Stimulated activated CD8-positive, alpha-beta memory T cell treated with anti-CD3 and anti-CD28 coated beads, Interleukin-15, amount 100 ng/mL, for 4 hours (primary cell): Measurements from ENCODE around the gene RNF40.
A peak's percentile ranks its signal among the peaks of the same experiment; 100 is the strongest.
"Not testable (repeated sequence)": the region's sequence is repeated elsewhere in the genome, so short reads cannot be mapped to it uniquely, and the experiment has no call there.

Source experiments
- DNase-seq, 2 donors: peaks; one replicate each; pipeline ENCODE4 v3.0.0-alpha.2; 2020; ENCODE audit warnings: low read depth in 2 of 2

RNF40 gene

DNA sequence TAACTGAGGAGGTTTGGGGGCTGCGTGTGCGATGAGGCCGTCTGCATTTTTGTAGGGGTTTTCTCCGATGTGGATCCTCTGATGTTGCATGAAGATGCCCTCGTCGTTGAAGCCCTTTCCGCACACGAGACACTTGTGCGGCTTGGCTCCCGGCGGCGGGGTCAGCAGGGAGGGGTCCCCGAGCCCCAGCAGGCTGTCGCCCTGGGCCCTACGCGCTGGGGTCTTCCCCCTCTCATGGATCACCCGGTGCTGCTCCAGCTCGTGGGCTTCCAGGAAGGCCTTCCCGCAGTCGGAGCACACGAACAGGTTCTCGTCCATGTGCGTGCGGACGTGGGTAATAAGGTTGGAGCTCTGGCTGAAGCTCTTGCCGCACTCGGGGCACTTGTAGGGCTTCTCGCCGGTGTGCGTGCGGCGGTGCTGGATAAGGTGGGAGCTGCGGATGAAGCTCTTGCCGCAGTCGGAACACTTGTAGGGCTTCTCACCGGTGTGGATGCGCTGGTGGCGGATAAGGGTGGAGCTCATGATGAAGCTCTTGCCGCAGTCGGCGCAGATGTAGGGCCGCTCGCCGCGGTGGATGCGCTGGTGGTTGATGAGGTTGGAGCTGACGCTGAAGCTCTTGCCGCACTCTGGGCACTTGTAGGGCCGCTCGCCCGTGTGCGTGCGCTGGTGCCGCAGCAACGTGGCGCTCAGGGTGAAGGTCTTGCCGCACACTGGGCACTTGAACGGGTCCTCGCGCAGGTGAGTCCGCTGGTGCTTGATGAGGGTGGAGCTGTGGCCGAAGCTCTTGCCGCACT, 20.6 kb downstream of the RNF40 start:
- no peak for DNase-seq

DNA sequence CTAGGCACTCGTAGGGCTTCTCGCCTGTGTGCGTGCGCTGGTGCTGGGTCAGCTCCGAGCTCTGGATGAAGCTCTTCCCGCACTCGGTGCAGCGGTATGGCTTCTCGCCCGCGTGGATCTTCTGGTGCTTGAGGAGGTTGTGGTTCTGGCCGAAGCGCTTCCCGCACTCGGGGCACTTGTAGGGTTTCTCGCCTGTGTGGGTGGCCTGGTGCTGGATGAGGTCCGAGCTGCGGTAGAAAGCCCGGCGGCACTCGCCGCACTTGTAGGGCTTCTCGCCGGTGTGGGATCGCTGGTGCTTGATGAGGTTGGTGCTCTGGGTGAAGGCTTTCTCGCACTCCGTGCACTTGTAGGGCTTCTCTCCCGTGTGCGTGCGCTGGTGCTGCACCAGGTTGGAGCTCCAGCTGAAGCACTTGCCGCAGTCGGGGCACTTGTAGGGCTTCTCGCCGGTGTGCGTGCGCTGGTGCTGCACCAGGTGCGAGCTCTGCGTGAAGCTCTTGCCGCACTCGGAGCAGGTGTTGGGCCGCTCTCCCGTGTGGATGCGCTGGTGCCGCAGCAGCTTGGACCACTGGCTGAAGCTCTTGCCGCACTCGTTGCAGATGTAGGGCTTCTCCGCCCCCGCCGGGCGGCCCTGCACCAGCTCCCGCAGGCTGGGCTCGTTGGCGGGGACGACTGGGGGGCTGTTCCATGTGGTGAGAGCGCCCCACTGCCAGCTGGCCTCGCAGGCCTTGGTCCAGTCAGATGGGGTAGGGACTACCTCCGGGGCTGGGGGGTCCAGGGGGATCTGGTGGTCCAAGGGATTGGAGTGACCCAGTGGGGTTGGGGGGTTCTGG, 21.4 kb downstream of the RNF40 start:
- no peak for DNase-seq

DNA sequence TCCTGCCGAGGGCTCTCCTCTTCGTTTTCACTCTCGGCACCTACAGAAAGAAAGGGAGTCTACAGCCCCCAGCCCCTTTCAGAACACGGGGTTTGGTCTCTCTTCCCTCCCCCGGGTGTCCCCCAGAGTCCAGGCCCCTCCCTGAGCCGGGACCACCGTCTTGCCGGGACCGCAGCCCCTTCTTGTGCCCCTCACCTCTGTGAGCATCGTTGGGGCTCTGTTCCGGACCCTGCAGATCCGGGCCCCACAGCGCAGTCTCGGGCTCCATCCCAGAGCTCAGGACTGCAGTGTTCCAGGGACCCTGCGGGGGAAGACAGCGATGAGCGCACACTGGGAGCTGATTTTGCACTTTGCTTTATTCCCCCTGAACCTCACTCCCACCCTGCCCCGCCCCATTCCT, 22.1 kb downstream of the RNF40 start:
- no peak for DNase-seq

DNA sequence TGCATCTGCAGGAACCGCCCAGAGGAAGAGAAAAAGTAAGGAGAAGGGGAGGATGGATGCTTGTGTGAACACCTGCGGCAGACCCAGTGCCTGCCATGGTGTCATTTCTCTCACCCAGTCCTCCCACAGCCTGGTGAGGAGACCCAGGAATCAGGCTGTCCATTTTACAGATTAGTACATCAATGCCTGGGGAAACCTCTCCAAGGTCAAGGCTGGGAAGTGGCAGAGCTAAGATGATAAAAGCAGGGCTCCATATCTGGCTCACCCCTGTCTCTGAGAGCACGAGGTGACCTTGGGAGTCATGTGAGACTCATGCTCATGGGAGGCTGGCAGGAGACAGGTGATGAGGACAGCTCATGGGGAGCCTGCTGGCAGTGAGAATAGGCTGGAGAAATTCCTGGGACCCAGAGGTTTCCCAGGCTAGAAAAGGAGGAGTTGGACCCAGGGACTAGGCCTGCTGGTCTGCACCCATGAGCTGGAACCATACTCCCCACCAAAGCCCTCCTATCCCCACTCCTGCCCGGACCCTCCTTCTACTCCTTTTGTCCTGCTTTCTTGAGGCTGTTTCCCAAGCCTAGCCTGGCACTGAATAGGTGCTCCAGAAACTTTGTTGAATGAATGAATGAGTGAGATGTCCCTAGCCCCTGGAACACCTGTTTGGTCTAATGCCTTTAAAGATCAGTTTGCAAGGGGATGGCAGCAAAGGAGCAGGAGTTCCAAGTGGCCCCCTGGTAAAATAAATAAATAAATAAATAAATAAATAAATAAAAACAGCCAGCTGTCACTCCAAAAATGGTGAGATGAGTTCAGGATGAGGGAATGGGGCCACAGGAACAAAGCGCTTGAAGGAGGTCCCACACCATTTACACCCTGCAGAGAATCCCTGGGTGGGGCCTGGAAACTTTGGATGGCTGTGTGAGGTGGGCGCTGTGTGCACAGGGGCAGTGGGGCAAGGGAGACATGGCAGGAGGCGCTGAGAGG, 23.3 kb downstream of the RNF40 start:
- DNase-seq, result no peak

DNA sequence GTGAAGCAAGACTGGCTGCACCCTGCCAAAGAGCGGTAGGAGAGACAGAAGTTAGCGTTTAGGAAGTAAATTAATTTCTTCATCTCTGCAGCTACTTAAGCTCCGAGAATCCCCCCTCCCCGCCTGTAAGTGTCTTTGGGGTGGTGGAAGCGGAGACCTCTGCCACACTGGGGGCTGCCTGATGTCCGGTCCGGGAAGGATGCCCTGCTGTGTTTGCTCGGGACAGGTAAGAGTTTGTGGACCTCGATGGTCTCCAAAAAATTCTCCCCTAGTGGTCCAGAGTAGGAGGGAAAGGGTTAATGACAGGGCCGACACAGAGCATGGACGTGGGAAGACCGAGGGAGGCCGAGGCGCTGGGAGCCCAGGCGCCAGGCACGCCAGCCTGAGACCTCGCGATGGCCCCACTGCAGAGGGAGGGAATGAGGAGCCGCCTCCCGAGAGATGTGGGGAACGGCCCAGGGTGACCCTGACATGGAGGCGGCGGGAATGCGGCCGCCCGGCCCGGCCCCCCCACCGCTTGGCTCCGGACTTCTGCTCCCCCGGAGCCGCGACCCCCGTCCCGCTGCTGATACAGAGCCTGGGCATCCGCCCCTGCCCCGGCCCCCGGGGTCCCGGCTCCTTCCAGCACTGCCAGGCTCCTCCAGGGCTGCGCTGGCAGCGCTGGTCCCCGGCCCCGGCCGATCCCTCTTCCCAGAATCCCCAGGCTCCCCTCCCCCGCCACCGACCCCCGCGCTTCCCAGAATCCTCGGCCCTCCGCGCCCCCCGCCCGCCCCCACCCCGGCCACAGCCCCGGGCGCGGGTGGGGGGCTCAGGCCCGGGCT, 24.2 kb downstream of the RNF40 start:
- DNase-seq, result no peak

DNA sequence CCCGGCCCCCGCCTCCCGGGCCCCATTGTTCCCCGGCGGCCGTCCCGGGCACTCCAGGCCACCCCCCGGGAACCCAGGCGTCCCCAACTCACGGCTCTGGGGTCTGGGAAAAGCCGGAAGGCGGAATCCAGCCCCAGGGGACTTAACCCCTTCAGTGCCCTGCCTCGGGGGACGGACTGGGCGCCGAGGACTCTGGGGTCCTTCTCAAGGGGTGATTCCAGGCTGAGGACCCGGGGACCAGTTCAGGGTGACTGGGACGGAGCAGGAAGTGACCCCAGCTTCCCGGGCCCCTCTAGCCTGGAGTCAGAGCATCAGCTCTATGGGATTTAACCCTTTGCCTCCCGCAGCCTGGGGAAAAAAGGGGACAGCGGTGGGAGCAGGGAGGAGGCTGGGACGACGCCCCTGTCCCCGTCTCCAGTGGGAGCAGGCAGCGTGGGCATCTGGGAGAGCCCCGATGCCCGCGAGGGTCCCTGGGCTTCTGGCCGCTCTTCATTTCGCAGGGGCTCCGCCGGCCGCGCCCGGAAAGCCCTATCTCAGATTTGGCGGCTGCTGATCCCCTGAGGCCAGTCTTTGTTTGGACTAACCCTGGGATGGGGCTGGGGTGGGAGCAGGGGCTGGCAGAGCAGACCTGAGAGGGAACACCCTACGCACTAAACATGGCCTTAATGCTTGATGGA, 25.0 kb downstream of the RNF40 start, which contains the start of gene ZNF629:
Gene ZNF629, minus strand, starts transcription at position 270 of the 677 bp plus-strand sequence. CDS start 2,723 bp downstream, outside the sequence.
- DNase-seq, result no peak

DNA sequence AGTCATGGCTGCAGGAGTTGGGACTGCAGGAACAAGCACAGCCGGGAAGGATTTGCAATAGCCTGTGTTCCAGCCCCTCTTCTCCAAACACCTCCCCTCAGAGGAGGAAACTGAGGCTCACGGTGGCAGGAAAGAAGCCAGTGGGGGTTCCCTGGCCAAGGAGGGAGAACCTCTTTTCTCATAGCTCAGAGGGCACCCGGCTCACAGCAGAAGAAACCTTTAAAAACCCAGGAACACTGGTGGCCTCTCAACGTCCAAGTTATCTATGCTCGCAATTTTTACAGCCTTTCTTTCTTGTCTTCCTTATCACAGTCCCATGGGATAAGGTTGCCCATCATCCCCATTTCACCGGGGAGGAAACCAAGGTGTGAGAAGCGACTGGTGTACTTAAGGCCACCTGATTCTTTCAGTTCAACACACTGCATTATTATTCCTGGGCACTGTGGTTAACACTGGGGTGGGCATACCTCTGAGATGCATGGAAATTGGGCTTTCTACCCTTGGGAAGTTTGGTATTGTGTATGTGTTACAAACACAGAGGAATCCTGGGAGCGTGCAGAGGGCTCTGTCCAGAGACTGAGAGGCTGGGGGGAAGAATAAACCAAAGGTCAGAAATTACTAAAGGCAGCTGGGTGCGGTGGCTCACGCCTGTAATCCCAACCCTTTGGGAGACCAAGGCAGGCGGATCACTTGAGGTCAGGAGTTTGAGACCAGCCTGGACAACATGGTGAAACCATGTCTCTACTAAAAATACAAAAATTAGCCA, 25.7 kb downstream of the RNF40 start:
- DNase-seq, result no peak

DNA sequence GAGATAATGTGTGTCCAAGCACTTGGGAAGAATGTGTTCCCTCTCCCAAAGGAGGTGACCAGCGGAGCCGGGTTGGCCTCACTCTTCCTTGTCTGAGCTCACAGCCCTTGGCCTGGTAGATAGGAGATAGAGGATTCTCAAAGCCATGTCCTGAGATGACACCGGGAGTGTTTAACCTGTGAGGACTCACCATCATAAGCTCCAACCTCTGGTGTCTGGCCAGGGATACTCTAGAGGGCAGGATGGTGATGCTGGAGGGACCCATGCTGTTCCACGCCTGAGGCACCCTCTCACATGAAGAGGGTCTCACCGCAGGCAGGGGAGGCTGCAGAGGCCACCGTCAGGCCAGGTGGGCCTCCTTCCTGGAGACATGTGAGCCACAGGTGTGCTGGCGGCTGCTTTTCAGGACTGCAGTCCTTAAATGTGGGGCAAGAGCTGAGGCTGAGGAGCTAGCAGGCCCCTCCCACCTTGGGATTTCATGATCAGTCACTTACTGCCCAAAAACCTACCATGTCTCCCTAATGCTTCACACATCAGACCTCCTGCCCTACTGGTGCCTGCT, 31.5 kb downstream of the RNF40 start:
- DNase-seq, result no peak

DNA sequence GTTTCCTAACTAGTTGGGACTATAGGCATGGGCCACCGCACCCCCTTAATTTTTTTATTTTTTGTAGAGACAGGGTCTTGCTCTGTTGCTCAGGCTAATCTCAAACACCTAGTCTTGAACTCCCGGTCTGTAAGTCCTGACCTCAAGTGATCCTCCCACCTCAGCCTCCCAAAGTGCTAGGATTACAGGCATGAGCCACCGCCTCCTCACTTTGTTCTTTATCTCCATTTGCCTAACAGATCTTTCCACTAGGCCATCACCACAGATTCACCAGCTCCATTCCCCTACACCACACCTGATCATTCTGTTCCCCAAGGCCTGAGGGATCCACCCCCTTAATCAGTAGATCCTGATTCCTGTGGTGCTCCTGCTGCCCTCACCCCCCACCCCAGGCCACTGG, 32.5 kb downstream of the RNF40 start:
- DNase-seq, result no peak

DNA sequence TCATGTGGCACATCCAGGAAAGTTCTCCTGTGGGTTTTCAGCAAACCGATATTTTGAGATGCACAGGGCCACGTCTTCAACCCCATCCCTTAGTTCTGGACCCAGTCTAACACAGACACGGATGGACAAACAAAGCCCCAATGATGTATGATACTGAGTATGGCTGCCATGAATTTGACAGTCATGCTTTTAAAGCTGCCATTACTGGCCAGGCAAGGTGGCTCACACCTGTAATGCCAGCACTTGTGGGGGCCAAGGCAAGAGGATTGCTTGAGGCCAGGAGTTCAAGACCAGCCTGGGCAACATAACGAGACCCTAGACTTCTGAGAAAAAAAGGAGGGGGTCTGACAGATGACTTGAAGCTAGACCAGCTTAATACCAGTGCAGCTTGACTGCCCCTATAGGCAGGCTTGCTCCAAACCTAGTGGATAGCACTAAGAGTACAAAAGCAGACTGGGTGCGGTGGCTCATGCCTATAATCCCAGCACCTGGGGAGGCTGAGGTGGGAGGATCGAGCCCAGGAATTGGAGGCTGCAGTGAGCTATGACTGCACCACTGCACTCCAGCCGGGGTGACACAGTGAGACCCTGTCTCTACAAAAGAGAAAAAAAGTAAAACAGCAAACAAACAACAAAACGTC, 35.7 kb downstream of the RNF40 start:
- no peak for DNase-seq

DNA sequence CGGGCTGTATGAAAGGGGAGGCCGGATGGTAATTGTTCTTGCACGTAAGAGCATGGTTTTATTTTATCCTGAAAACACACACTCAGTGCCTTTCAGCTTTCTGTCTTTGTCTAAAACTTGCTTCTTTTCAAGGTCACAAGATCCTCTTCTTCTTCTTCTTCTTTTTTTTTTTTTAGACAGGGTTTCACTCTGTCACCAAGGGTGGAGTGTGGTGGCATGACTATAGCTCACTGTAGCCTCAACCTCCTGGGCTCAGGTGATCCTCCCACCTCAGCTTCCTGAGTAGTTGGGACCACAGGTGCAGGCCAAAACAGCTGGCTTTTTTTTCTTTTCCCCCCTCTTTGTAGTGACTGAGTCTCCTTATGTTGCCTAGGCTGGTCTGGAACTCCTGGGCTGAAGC, 40.8 kb downstream of the RNF40 start:
- DNase-seq, result no peak

DNA sequence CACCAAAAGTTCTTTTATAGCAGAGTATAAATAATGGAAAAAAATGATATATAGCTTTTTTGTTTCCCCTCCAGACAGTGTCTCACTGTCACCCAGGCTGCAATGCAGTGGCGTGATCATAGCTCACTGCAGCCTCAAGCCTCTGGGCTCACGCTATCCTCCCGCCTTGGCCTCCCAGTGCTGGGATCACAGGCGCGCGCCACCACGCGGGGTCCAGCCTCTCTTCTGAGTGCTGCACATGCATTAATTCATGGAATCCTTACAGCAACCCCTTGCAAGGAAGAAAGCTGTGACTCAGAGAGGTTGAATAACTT, 42.9 kb downstream of the RNF40 start:
- no peak for DNase-seq

DNA sequence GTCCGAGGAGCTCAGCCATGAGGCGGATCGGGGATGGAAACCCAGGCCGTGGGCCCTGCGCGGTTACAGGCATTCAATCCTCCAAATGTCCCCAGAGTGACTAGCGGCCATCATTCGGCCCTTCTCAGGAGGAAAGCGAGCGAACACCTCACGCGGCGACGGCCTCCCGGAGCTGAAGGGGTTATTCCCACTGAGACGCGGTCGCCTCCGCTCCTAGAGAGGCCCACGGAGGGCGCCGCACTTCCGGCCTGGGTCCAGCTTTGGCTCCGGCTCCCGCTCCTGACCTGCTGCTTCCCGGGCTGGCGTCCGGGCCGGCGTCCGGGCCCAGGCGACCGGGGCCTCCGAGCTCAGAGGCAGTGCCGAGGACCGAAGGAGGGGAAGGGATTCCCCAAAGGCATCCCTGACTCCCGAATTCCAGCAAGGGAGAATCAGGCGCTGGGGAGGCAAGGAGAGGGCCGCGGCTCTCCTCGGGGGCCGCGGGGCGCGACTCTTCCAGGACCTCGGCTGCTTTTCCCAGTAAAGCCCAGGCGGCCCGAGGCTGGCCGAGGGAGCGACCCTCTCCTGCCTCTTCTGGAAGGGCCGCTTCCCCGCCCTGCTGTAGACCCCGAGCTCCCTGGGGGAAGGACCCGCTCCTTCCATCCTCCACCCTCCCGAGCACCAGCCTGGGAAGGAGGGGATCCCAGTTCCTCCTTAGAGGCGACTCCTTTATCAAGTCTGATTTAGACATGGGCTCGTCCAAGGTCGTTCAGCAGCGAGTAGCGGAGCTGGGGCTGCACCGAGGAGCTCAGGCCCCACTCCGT, 43.4 kb downstream of the RNF40 start:
- peak in 1 of 2 donors; percentile 22 for DNase-seq

DNA sequence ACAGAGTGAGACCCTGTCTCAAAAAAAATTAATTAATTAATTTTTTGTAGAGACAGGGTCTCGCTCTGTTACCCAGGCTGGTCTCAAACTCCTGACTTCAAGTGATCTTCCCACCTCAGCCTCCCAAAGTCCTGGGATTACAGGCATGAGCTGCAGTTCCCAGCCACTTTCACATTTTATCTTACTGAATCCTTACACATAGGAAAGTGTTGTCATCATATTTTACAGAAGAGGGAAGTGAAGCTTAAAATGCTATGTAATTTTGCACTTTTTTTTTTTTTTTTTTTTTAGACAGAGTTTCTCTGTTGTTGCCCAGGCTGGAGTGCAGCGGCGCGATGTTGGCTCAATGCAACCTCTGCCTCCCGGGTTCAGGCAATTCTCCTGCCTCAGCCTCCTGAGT, 46.0 kb downstream of the RNF40 start:
- no peak for DNase-seq

DNA sequence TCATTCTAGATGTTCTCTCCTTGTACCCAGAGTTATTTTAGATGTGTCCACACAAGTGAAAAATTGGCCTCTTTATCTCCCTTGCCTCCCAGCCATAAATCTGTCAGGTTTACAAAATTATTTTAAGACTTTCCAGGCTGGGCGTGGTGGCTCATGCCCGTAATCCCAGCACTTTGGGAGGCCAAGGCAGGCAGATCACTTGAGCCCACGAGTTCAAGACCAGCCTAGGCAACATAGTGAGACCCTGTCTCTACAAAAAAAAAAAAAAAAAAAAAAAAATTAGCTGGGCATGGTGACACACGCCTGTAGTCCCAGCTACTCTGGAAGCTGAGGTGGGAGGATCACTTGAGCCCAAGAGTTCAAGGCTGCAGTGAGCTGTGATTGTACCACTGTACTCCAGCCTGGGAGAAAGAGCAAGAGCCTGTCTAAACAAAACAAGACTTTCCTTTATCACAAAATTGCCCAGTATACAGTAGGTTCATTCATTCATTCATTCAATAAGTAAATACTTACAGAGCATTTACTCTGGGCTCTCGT, 46.8 kb downstream of the RNF40 start:
- not testable (repeated sequence) for DNase-seq

DNA sequence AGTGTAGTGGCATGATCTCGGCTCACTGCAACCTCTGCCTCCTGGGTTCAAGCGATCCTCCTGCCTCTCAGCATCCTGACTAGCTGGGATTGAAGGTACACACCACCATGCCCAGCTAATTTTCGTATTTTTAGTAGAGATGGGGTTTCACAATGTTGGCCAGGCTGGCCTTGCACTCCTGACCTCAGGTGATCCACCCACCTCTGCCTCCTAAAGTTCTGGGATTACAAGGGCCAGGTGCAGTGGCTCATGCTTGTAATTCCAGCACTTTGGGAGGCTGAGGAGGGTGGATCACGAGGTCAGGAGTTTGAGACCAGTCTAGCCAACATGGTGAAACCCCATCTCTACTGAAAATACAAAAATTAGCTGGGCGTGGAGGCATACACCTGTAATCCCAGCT, 47.6 kb downstream of the RNF40 start:
- not testable (repeated sequence) for DNase-seq

DNA sequence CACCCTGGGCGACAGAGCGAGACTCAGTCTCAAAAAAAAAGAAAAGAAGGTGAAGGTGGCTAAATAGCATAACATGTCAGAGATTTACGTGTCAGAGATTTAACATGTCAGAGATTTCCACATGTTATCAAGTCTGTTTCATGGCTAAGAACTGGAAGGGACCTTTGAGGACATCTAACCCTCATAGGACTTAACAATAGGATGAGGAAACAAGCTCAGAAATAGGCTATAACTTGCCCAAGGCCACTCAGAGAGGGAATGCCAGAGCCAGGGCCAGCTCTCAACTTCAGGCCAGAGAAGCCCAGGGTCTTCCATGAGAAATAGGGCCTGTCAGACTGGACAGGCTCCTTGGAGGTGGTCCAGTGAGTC, 51.7 kb downstream of the RNF40 start:
- DNase-seq, result no peak

DNA sequence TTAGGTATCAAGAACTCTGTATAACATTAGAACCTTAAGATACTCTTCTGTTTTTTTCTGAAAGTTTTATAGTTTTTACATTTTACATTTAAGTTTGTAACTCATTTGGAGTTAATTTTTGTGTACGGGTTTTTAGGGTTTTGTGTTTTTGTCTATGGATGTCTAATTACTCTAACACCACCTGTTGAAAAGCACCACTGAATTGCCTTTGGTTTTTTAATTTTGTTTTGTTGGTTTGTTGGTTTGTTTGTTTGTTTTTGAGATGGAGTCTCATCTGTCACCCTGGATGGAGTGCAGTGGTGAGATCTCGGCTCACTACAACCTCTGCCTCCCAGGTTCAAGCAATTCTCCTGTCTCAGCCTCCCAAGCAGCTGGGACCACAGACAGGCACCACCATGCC, 54.6 kb downstream of the RNF40 start:
- no peak for DNase-seq
